ENCODE results near the gene TSHZ2.

The TSHZ2 gene

DNA sequence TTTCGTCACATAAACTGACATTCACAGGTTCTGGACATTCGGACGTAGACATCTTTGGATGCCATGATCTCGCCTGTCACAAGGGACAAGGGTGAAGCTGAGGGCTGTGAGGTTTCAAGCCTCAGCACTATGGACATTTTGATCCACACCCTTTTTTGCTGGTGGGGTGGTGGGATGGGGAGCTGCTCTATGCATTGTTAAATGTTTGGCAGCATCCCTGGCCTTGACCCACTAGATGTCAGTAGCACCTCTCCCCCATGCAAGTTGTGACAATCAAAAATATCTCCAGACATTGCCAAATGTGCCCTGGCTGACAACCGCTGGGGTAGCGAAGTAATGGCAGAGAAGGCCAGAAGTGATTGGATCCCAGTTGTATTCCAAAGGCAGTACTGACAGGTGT lies 229.4 kb downstream of the TSHZ2 start:
- DNase-seq (ENCODE audit: low read depth in 2 of 2), result no peak

DNA sequence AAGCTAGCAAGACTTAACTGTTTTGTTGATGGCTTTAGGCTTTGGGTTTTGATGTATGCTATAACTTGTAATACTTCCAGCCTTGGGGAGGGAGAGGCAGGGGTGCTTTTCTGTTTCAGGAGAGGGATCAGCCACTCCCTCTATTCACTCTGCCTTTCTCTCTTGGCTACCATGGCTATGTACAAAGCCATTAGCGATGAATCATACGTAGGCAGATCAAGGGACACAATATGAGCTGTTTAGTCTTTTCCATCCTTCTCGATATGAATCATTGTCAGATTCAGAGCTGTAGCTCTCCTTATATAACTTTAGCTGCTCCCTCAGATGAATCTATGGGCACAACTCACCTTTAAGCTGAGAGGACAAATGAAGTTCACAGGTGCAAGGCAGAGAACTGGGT lies 230.6 kb downstream of the TSHZ2 start:
- DNase-seq (ENCODE audit: low read depth in 2 of 2), result no peak

- DNase-seq (ENCODE audit: low read depth in 2 of 2), result no peak
These were observed 232.9 kb downstream of the TSHZ2 start for GRCh38 chr20:53205046-53205445.

GRCh38 chr20:53208110-53208832 lies 236.1 kb downstream of the TSHZ2 start:
- no peak for DNase-seq (ENCODE audit: low read depth in 2 of 2)

GRCh38 chr20:53210041-53210440 lies 237.9 kb downstream of the TSHZ2 start:
- DNase-seq (ENCODE audit: low read depth in 2 of 2), result no peak

DNA sequence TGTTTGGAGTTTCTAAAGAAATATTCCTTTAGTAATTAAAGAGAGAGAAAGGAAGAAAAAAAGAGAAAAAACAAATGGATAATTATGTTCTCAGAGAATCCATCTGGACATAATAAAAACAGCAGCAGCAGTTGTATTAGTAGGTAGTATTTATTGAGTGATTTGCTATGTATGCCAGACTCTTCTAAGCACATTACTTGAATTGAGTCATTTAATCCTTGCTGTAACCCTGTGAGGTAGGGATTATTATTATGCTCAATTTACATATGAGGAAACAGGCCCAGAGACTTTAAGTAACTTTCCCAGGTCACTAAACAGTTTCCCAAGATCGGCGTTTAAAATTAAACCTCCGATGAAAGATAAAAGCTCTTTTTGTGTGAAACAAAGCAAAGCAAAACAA lies 238.8 kb downstream of the TSHZ2 start:
- no peak for DNase-seq (ENCODE audit: low read depth in 2 of 2)

- DNase-seq (ENCODE audit: low read depth in 2 of 2), result no peak
These were observed 239.9 kb downstream of the TSHZ2 start for GRCh38 chr20:53212018-53212417.

DNA sequence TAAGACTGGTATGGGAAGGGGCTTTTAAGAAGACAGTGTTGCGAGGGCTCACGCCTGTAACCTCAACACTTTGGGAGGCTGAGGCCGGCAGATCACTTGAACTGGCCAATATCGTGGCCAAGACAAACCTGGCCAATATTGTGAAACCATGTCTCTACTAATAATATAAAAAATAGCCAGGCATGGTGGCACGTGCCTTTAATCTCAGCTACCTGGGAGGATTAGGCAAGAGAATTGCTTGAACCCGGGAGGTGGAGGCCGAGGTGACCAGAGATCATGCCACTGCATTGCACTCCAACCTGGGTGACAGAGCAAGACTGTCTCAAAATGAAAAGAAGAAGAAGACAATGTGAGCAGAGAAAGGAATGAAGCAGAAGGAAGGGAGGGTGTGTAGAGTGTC lies 242.2 kb downstream of the TSHZ2 start:
- no peak for DNase-seq (ENCODE audit: low read depth in 2 of 2)

DNA sequence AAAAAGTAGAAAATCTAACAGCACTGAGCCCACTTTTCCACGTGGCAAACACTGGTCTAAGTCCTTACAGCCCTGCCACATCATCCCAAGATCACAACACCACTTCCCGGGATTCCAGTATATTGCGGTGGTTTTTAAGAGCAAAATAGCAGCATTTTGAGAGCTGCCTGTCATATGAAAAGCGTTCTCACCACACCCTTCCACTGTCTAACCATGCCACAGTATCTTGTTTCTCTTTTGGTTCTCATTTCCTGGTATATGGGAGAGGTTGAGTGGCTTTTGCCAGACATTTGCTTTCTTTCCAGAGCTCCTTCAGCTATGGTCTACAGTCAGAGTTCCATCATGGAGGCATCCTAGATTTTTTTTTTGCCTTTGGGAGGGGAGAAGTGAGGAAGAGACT lies 243.0 kb downstream of the TSHZ2 start:
- DNase-seq (ENCODE audit: low read depth in 2 of 2), result no peak

- no peak for DNase-seq (ENCODE audit: low read depth in 2 of 2)
These were observed 244.3 kb downstream of the TSHZ2 start for GRCh38 chr20:53216478-53216855.

DNA sequence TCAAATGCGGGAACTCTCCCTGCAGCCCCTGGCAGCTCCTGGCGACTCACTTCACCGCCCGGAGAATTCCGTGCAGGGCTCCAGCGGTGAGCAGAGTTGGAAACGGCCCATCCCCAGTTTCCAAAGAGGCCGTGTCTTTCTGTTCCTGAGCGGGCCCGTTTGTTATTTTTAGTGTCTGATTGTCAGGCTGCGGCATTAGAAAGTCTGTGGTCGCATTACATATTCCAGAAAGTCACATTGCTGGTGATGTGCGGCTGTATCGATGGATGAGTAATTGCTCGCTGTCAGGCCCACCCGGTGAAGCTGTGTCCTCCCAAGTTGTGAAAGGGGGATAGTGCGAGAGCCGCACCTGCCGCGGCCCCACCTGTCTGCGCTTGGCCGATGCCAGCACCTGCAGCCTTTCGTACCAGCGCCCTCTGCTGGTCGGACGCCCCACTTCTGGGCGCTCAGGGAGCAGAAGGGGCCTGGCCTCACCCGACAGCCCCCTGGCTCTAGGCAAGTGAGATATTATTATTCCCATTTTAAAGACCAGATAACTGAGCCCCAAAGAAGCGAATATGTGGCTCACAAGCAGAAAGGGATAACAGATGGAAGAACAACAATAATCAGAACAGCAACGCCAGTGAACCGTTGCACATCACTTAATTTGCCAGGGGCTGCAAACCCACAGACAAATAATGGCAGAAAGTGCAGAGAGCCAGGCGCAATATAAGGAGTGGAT lies 244.9 kb downstream of the TSHZ2 start:
- DNase-seq (ENCODE audit: low read depth in 2 of 2), result peak; percentile 84 to 87

DNA sequence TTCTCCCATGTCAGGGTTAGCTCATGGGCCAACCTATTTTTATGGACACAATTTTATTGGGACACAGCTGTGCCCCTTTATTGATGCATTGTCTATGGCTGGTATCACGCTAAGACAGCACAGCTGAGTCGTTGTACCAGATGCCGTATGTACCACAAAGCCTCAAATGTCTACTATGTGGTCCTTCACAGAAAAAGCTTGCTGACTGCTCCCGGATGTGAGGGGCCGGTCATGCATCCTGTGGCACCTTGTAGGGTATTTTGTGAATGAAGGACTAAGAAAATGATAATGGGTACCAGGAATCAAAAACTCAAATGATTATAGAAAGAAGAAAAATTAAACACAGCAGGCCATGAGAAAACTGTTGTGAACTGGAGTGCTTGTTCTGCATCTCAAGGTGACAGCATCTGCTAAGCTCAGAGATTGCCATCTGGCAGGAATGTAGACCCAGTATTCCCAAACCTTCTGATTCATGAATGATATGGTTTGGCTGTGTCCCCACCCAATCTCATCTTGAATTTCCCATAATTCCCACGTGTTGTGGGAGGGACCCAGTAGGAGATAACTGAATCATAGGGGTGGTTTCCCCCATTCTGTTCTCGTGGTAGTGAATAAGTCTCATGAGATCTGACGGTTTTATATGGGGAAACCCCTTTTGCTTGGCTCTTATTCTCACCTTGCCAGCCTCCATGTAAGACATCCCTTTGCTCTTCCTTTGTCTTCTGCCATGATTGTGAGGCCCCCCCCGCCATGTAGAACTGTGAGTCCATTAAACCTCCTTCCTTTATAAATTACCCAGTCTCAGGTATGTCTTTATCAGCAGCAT lies 248.5 kb downstream of the TSHZ2 start:
- DNase-seq (ENCODE audit: low read depth in 2 of 2), result no peak

DNA sequence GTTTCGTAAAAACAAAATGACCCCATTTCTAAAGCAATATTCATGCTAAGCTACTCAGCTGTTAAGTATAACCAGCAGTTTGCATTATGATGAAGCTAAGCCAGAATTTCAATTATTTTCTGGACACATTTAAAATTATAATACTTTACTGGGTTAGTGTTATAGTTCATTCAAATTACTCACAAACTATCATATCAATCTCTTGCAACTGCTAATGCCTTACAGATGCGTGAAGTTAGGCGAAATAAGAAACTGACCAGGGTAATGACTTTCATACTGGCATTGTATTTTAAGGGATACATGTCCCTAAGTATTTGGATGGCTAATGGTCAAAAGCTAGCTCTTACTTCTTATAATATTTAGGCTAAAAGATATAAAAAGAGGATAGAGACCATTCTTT lies 249.6 kb downstream of the TSHZ2 start:
- no peak for DNase-seq (ENCODE audit: low read depth in 2 of 2)

DNA sequence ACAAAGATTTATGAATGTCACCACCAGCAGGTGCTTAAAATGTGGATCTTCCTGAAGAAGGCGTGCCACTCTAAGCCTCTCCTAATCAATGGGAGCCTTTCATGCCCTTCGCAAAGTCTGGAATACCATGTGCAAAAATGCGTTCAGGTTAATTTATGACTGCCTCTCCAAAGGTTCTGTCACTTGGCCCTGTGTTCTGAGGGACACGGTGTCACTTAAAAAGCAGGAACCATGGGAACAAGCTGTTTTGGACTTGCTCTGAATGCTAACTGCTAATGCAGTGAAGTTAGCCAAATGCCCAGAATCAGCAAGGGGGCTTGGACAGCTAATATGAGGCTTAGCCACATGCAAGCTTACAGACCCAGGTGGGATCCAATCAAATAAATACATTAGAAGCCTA lies 250.3 kb downstream of the TSHZ2 start:
- no peak for DNase-seq (ENCODE audit: low read depth in 2 of 2)

- no peak for DNase-seq (ENCODE audit: low read depth in 2 of 2)
These were observed 250.8 kb downstream of the TSHZ2 start for GRCh38 chr20:53222932-53223331.

DNA sequence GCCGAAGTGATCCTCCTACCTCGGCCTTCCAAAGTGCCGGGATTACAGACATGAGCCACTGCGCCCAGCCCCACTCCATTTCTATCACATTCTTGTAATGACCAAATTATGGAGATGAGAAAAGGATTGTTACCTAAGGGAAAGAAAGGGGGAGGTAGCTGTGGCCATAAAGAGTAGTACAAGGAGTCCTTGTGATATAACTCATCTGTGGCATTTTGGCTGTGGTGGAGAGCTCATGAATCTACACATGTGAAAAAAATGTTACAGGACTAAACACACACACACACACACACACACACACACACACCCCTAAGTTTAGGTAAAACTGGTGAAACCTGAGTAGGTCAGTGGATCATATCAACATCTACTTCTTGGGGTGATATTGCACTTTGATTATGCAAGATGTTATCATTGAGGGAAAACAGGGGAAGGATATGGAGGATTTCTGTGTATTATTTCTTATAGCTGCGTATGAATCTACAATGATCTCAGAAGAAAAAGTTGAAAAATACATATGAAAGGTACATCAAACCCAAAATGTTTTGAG lies 251.5 kb downstream of the TSHZ2 start:
- no peak for DNase-seq (ENCODE audit: low read depth in 2 of 2)

DNA sequence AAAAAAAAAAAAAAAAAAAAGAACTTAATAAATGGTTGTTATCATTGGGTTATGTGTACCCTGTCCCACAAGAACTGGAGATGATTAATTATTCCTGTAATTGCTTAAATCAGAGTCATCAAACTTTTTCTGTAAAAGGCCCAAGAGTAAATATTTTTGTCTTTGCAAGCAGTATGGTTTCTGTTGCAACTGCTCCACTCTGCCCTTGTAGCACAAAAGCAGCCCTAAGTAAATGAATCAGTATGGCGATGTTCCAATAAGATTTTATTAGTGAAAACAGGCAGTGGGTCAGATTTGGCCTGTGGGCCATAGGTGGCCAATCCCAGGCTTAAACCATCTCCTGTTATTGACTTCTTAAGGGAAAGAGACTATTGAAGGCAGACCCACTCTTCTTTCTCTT lies 252.7 kb downstream of the TSHZ2 start:
- no peak for DNase-seq (ENCODE audit: low read depth in 2 of 2)

- DNase-seq (ENCODE audit: low read depth in 2 of 2), result no peak
These were observed 254.7 kb downstream of the TSHZ2 start for GRCh38 chr20:53226826-53227225.

GRCh38 chr20:53227523-53227922 lies 255.4 kb downstream of the TSHZ2 start:
- DNase-seq (ENCODE audit: low read depth in 2 of 2), result no peak

DNA sequence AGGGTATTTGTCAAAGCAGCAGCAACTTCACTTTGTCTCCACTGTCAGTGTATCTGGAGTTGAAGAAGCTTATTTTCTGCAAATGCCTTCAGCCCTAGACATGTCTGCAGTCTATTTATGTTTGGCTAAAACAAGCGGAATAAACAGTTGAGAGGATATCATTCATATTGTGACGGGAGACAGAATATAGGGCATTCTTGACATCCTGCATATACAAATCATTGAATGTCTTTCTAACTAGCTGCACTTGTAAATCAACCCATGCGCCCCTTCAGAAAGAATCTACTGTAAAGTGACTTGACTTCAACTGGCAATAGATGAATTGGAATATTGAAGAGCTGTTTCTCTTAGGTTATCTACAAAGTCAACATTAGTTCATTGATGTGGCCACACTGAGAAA lies 258.9 kb downstream of the TSHZ2 start:
- no peak for DNase-seq (ENCODE audit: low read depth in 2 of 2)

- no peak for DNase-seq (ENCODE audit: low read depth in 2 of 2)
These were observed 265.3 kb downstream of the TSHZ2 start for GRCh38 chr20:53237461-53237860.

GRCh38 chr20:53238121-53238660 lies 266.0 kb downstream of the TSHZ2 start:
- no peak for DNase-seq (ENCODE audit: low read depth in 2 of 2)

Measured in stimulated activated CD4-positive, alpha-beta T cell treated with anti-CD3 and anti-CD28 coated beads, Interleukin-1b, Interleukin-23, amount 100 ng/mL, for 4 hours (primary cell).